HG02642 (cell line): Measurements from ENCODE around the gene DYRK4.
A peak's percentile ranks its signal among the peaks of the same experiment; 100 is the strongest.

Source experiments
- ATAC-seq: cut with Tn5 transposase; IDR thresholded peaks from one replicate; pipeline ENCODE4 v1.9.1; 2021; ENCODE audit warnings: mild to moderate bottlenecking; ENCODE audit not compliant: unreplicated experiment, poor library complexity

The DYRK4 gene

GRCh38 chr12:4609071-4609470 is 47.1 kb downstream of the DYRK4 start:
- ATAC-seq, result no peak

GRCh38 chr12:4610481-4610880 is 48.5 kb downstream of the DYRK4 start:
- ATAC-seq, result no peak

- ATAC-seq, result no peak
These were observed 53.7 kb downstream of the DYRK4 start for GRCh38 chr12:4615667-4616066.

- no peak for ATAC-seq
These were observed 59.5 kb downstream of the DYRK4 start for GRCh38 chr12:4621511-4621910.

GRCh38 chr12:4626543-4626942 is 64.5 kb downstream of the DYRK4 start:
- no peak for ATAC-seq

- no peak for ATAC-seq
These were observed 66.4 kb downstream of the DYRK4 start for GRCh38 chr12:4628406-4628805.

GRCh38 chr12:4630262-4630661 is 68.3 kb downstream of the DYRK4 start:
- no peak for ATAC-seq

GRCh38 chr12:4643747-4644146 is 81.7 kb downstream of the DYRK4 start:
- ATAC-seq, result no peak

- ATAC-seq, result no peak
These were observed 83.0 kb downstream of the DYRK4 start for GRCh38 chr12:4645023-4645422.

GRCh38 chr12:4648104-4648500 is 86.1 kb downstream of the DYRK4 start:
- ATAC-seq, result no peak

- ATAC-seq, result peak; percentile 89
These were observed 86.7 kb downstream of the DYRK4 start, which contains the start of the genes AKAP3 and NDUFA9 for GRCh38 chr12:4648501-4649357. TSS of gene AKAP3 (minus strand) at chr12:4649051. CDS start at chr12:4638196, 10,855 bp downstream. TSS of gene NDUFA9 (plus strand) at chr12:4649114. CDS start at chr12:4649127, 13 bp downstream.

- ATAC-seq, result no peak
These were observed 87.3 kb downstream of the DYRK4 start for GRCh38 chr12:4649358-4649661.

GRCh38 chr12:4653257-4653656 is 91.2 kb downstream of the DYRK4 start:
- ATAC-seq, result no peak

- ATAC-seq, result no peak
These were observed 91.7 kb downstream of the DYRK4 start for GRCh38 chr12:4653691-4654090.
